ENCODE results near the gene STOML1. TPM values are rescaled to one million over a fixed set of nuclear protein-coding genes. Genes with fewer than 3 reads are reported as not detected.

Gene STOML1
- polyA plus RNA-seq, 1 donor (not counting 4 experiments of a cell fraction or from before 2014, with no cell fraction given) = 7.0 TPM

DNA sequence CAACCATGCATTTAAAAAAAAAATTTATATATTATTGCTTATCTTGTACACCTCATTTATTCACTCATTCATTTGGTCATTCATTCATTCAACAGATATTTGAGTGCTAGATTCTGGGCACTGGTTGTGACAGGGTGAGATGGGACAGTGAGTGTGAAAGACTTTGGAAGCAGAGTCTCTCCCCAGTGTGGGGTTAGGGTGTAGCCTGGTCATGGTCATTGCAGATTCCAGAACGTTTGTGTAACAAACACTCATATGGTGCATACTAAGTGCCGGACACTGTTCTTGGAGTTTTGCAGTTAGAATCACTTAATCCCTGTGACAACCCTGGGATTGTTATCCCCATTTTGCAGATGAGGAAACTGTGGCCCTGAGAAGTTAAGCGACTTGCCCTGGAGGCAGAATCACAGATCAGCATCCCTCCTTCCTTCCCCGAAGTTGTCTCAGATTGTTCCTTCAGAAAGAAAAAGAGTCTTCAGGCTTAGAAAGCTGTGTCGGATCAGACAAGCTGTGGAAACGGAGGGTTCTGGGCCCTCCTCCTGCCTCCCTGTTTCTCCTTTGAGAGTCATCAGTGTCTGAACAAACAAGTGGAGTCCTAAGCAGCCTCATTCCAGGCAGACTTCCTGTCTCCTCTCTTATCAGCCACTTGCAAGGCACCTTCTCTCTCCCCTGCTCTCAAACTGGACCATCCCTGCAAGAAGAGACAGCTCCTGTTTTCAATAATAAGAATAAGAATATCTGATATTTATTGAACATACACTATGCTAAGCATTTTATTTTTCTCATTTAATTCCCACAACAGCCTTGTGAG is 59.5 kb downstream of the STOML1 start:
- Histone ChIP-seq H3K4me1 (ENCODE audit: control insufficient read depth, extremely low read depth, insufficient read depth, low read length) (peaks cover 20% of the 10 kb centered on the region), H3K4me3 (ENCODE audit: control insufficient read depth in 2 of 3, extremely low read depth in 1 of 3, insufficient read depth in 2 of 3, low read depth in 1 of 3, low read length in 3 of 3) (no peak overlapping the region), H3K9me1 (ENCODE audit: control insufficient read depth, extremely low read depth, insufficient read depth, low read length) (peaks cover 4% of the 10 kb centered on the region), H3K9me3 (ENCODE audit: control insufficient read depth, low read depth, low read length) (no peaks in the 10 kb centered on the region), H2AFZ (ENCODE audit: control insufficient read depth, low read length) (no peak overlapping the region), H3K79me2 (ENCODE audit: control insufficient read depth, insufficient read depth, low read length) (no peaks in the 10 kb centered on the region), H3K4me2 (ENCODE audit: control insufficient read depth, extremely low read depth, insufficient read depth, low read depth, low read length) (no peak overlapping the region), H3K27me3 (ENCODE audit: control insufficient read depth, extremely low read depth, insufficient read depth, low read length) (no peaks in the 10 kb centered on the region), H3K9ac (ENCODE audit: control insufficient read depth, extremely low read depth, insufficient read depth, low read length) (no peak overlapping the region), H4K20me1 (ENCODE audit: control insufficient read depth, extremely low read depth, insufficient read depth, low read length) (no peaks in the 10 kb centered on the region), H3K27ac (ENCODE audit: control insufficient read depth, insufficient read depth, low read length) (no peak overlapping the region), H3K36me3 (ENCODE audit: control insufficient read depth in 2 of 2, extremely low read depth in 1 of 2, insufficient read depth in 2 of 2, low read length in 2 of 2) (no peaks in the 10 kb centered on the region)
- TF ChIP-seq CTCF (optimal IDR thresholded peaks at IDR 0.05 in 1 of 3, IDR thresholded peaks at IDR 0.05 in 1 of 3, conservative IDR thresholded peaks at IDR 0.05 in 1 of 3; ENCODE audit: extremely low read depth in 1 of 3, insufficient read depth in 2 of 3, low read length in 3 of 3) = no peak
- TF ChIP-seq EZH2 (IDR thresholded peaks at IDR 0.05; ENCODE audit: low read length) = no peak
- FAIRE-seq (no peak), DNase-seq (ENCODE audit: low read depth, low spot score) (no peak)
- dilution Hi-C loops (cut with MboI; ENCODE audit: extremely low pct_ligation_motif_present, low sequenced_read_pairs) = no loop called here

DNA sequence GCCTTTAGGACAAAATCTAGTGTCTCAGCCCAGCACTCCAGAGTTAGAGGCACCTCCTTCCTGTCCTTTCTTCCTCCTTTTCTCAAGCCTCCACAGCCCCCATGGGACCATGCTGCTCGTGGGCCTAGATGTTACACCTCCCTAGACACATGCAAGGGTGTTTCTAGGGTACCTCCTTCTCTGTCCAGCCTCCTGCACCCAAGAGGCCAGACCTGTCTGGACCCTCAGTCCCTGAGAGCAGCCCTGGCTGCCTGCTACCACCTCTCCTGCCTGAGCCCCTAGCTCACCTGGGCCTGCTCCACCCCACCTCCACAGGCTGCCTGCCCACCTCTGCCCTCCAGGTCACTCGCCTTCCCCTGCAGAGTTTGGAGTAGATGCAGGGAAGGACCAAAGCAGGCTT is 60.7 kb downstream of the STOML1 start:
- Histone ChIP-seq H4K20me1 (ENCODE audit: control insufficient read depth, extremely low read depth, insufficient read depth, low read length) (no peaks in the 10 kb centered on the region), H2AFZ (ENCODE audit: control insufficient read depth, low read length) (no peak overlapping the region), H3K27ac (ENCODE audit: control insufficient read depth, insufficient read depth, low read length) (no peak overlapping the region), H3K36me3 (ENCODE audit: control insufficient read depth in 2 of 2, extremely low read depth in 1 of 2, insufficient read depth in 2 of 2, low read length in 2 of 2) (no peaks in the 10 kb centered on the region), H3K4me1 (ENCODE audit: control insufficient read depth, extremely low read depth, insufficient read depth, low read length) (peaks cover 19% of the 10 kb centered on the region), H3K9me1 (ENCODE audit: control insufficient read depth, extremely low read depth, insufficient read depth, low read length) (no peaks in the 10 kb centered on the region), H3K4me3 (ENCODE audit: control insufficient read depth in 2 of 3, extremely low read depth in 1 of 3, insufficient read depth in 2 of 3, low read depth in 1 of 3, low read length in 3 of 3) (no peak overlapping the region), H3K4me2 (ENCODE audit: control insufficient read depth, extremely low read depth, insufficient read depth, low read depth, low read length) (no peak overlapping the region), H3K9ac (ENCODE audit: control insufficient read depth, extremely low read depth, insufficient read depth, low read length) (no peak overlapping the region), H3K79me2 (ENCODE audit: control insufficient read depth, insufficient read depth, low read length) (no peaks in the 10 kb centered on the region), H3K9me3 (ENCODE audit: control insufficient read depth, low read depth, low read length) (no peaks in the 10 kb centered on the region), H3K27me3 (ENCODE audit: control insufficient read depth, extremely low read depth, insufficient read depth, low read length) (no peaks in the 10 kb centered on the region)
- TF ChIP-seq CTCF (optimal IDR thresholded peaks at IDR 0.05 in 1 of 3, IDR thresholded peaks at IDR 0.05 in 1 of 3, conservative IDR thresholded peaks at IDR 0.05 in 1 of 3; ENCODE audit: extremely low read depth in 1 of 3, insufficient read depth in 2 of 3, low read length in 3 of 3) = no peak
- no peak for TF ChIP-seq EZH2 (IDR thresholded peaks at IDR 0.05; ENCODE audit: low read length)
- FAIRE-seq (no peak), DNase-seq (ENCODE audit: low read depth, low spot score) (no peak)
- dilution Hi-C loops (cut with MboI; ENCODE audit: extremely low pct_ligation_motif_present, low sequenced_read_pairs) = no loop called here
